ENCODE data around the gene EPSTI1.

Gene EPSTI1

GRCh38 chr13:42959615-42960014 lies 32.4 kb downstream of the EPSTI1 start:
- H3K79me2 ChIP-seq (ENCODE audit: insufficient read depth, low read length) = no peaks in the 10 kb centered on the region
- H3K4me2 ChIP-seq (ENCODE audit: insufficient read depth, low read length) = no peak overlapping the region
- no peaks in the 10 kb centered on the region for H3K9me3 ChIP-seq (ENCODE audit: insufficient read depth, low read length, severe bottlenecking)
- H3K36me3 ChIP-seq (ENCODE audit: insufficient read depth, low read length) = peaks cover 33% of the 10 kb centered on the region
- H3K9ac ChIP-seq (ENCODE audit: low read depth, low read length) = no peak overlapping the region
- H3K27me3 ChIP-seq (ENCODE audit: insufficient read depth, low read length, poor library complexity) = no peaks in the 10 kb centered on the region
- H4K20me1 ChIP-seq (ENCODE audit: insufficient read depth, low read length) = no peaks in the 10 kb centered on the region
- no peak overlapping the region for H3K4me3 ChIP-seq (ENCODE audit: low read depth in 1 of 2, low read length in 2 of 2)
- DNase-seq = no peak
- no peak for ATAC-seq (ENCODE audit: insufficient read depth, low read depth)
- H2AFZ ChIP-seq (ENCODE audit: low read depth, low read length) = no peak overlapping the region
- H3K4me1 ChIP-seq (ENCODE audit: insufficient read depth, low read length) = no peaks in the 10 kb centered on the region
- H3K27ac ChIP-seq (ENCODE audit: low read length) = no peak overlapping the region
- TF ChIP-seq CTCF (IDR thresholded peaks at IDR 0.05; ENCODE audit: borderline replicate concordance, extremely low read depth, low read length, poor library complexity, severe bottlenecking) (no peak), EZH2 (IDR thresholded peaks at IDR 0.05; ENCODE audit: borderline replicate concordance, low read depth, low read length, severe bottlenecking) (no peak)

- DNase-seq (no peak), ATAC-seq (ENCODE audit: insufficient read depth, low read depth) (no peak)
- Histone ChIP-seq H3K27me3 (ENCODE audit: insufficient read depth, low read length, poor library complexity) (no peaks in the 10 kb centered on the region), H3K4me2 (ENCODE audit: insufficient read depth, low read length) (no peak overlapping the region), H3K27ac (ENCODE audit: low read length) (no peak overlapping the region), H4K20me1 (ENCODE audit: insufficient read depth, low read length) (no peaks in the 10 kb centered on the region), H3K4me1 (ENCODE audit: insufficient read depth, low read length) (no peaks in the 10 kb centered on the region), H3K9ac (ENCODE audit: low read depth, low read length) (no peak overlapping the region), H2AFZ (ENCODE audit: low read depth, low read length) (no peak overlapping the region), H3K9me3 (ENCODE audit: insufficient read depth, low read length, severe bottlenecking) (no peaks in the 10 kb centered on the region), H3K36me3 (ENCODE audit: insufficient read depth, low read length) (peaks cover 29% of the 10 kb centered on the region), H3K79me2 (ENCODE audit: insufficient read depth, low read length) (no peaks in the 10 kb centered on the region), H3K4me3 (ENCODE audit: low read depth in 1 of 2, low read length in 2 of 2) (no peak overlapping the region)
- TF ChIP-seq EZH2 (IDR thresholded peaks at IDR 0.05; ENCODE audit: borderline replicate concordance, low read depth, low read length, severe bottlenecking) (no peak), CTCF (IDR thresholded peaks at IDR 0.05; ENCODE audit: borderline replicate concordance, extremely low read depth, low read length, poor library complexity, severe bottlenecking) (no peak)
Measured at GRCh38 chr13:42957881-42958280, 34.2 kb downstream of the EPSTI1 start.

- no peaks in the 10 kb centered on the region for H3K4me1 ChIP-seq (ENCODE audit: insufficient read depth, low read length)
- no peaks in the 10 kb centered on the region for H4K20me1 ChIP-seq (ENCODE audit: insufficient read depth, low read length)
- H3K27ac ChIP-seq (ENCODE audit: low read length) = no peak overlapping the region
- TF ChIP-seq EZH2 (IDR thresholded peaks at IDR 0.05; ENCODE audit: borderline replicate concordance, low read depth, low read length, severe bottlenecking) = no peak
- no peak for TF ChIP-seq CTCF (IDR thresholded peaks at IDR 0.05; ENCODE audit: borderline replicate concordance, extremely low read depth, low read length, poor library complexity, severe bottlenecking)
- H3K9me3 ChIP-seq (ENCODE audit: insufficient read depth, low read length, severe bottlenecking) = peaks cover 3% of the 10 kb centered on the region
- H3K79me2 ChIP-seq (ENCODE audit: insufficient read depth, low read length) = no peaks in the 10 kb centered on the region
- ATAC-seq (ENCODE audit: insufficient read depth, low read depth) (no peak), DNase-seq (no peak)
- peaks cover 24% of the 10 kb centered on the region for H3K36me3 ChIP-seq (ENCODE audit: insufficient read depth, low read length)
- no peak overlapping the region for H2AFZ ChIP-seq (ENCODE audit: low read depth, low read length)
- no peaks in the 10 kb centered on the region for H3K27me3 ChIP-seq (ENCODE audit: insufficient read depth, low read length, poor library complexity)
- H3K9ac ChIP-seq (ENCODE audit: low read depth, low read length) = no peak overlapping the region
- H3K4me2 ChIP-seq (ENCODE audit: insufficient read depth, low read length) = no peak overlapping the region
- no peak overlapping the region for H3K4me3 ChIP-seq (ENCODE audit: low read depth in 1 of 2, low read length in 2 of 2)
Measured at GRCh38 chr13:42950181-42950580, 41.9 kb downstream of the EPSTI1 start.

GRCh38 chr13:42947925-42948324 lies 44.1 kb downstream of the EPSTI1 start:
- Histone ChIP-seq H3K79me2 (ENCODE audit: insufficient read depth, low read length) (no peaks in the 10 kb centered on the region), H2AFZ (ENCODE audit: low read depth, low read length) (no peak overlapping the region), H3K27ac (ENCODE audit: low read length) (no peak overlapping the region), H3K4me2 (ENCODE audit: insufficient read depth, low read length) (no peak overlapping the region), H4K20me1 (ENCODE audit: insufficient read depth, low read length) (no peaks in the 10 kb centered on the region), H3K27me3 (ENCODE audit: insufficient read depth, low read length, poor library complexity) (no peaks in the 10 kb centered on the region), H3K4me3 (ENCODE audit: low read depth in 1 of 2, low read length in 2 of 2) (no peak overlapping the region), H3K4me1 (ENCODE audit: insufficient read depth, low read length) (no peaks in the 10 kb centered on the region), H3K36me3 (ENCODE audit: insufficient read depth, low read length) (peaks cover 16% of the 10 kb centered on the region), H3K9ac (ENCODE audit: low read depth, low read length) (no peak overlapping the region), H3K9me3 (ENCODE audit: insufficient read depth, low read length, severe bottlenecking) (peaks cover 4% of the 10 kb centered on the region)
- no peak for TF ChIP-seq EZH2 (IDR thresholded peaks at IDR 0.05; ENCODE audit: borderline replicate concordance, low read depth, low read length, severe bottlenecking)
- no peak for TF ChIP-seq CTCF (IDR thresholded peaks at IDR 0.05; ENCODE audit: borderline replicate concordance, extremely low read depth, low read length, poor library complexity, severe bottlenecking)
- ATAC-seq (ENCODE audit: insufficient read depth, low read depth) = no peak
- no peak for DNase-seq
